HG03159 (cell line): ENCODE results near the gene NHSL1.

ENCODE experiments used
- ATAC-seq: cut with Tn5 transposase; IDR thresholded peaks from one replicate; pipeline ENCODE4 v1.9.1; 2021; ENCODE audit warnings: mild to moderate bottlenecking, moderate library complexity; ENCODE audit not compliant: unreplicated experiment

NHSL1 gene

GRCh38 chr6:138377844-138378243, 121.5 kb downstream of the NHSL1 start, which contains the start of gene SMIM28:
SMIM28 (plus strand) TSS chr6:138377905; CDS start chr6:138378073, 168 bp downstream.
- ATAC-seq = no peak

GRCh38 chr6:138377042-138377441, 122.3 kb downstream of the NHSL1 start:
- no peak for ATAC-seq

- ATAC-seq = no peak
Measured at GRCh38 chr6:138374815-138375214, 124.5 kb downstream of the NHSL1 start.

GRCh38 chr6:138374230-138374629, 125.1 kb downstream of the NHSL1 start:
- ATAC-seq = no peak

- no peak for ATAC-seq
Measured at GRCh38 chr6:138372711-138373463, 126.4 kb downstream of the NHSL1 start.
